ENCODE data around the gene NDST1. TPM values are rescaled to one million over a fixed set of nuclear protein-coding genes. Genes with fewer than 3 reads are reported as not detected.

The NDST1 gene
- polyA plus RNA-seq, 1 donor (not counting 4 experiments of a cell fraction or from before 2014, with no cell fraction given): 24.9 TPM

DNA sequence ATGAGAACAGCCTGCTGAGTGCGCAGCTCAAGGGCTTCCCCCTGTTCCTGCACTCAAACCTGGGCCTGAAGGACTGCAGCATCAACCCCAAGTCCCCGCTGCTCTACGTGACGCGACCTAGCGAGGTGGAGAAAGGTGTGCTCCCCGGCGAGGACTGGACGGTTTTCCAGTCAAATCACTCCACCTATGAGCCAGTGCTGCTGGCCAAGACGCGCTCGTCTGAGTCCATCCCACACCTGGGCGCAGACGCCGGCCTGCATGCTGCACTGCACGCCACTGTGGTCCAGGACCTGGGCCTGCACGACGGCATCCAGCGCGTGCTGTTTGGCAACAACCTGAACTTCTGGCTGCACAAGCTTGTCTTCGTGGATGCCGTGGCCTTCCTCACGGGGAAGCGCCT, 19.9 kb downstream of the NDST1 start:
- H3K4me1 ChIP-seq (ENCODE audit: control insufficient read depth, extremely low read depth, insufficient read depth, low read length): peaks cover 13% of the 10 kb centered on the region
- no peaks in the 10 kb centered on the region for H3K27me3 ChIP-seq (ENCODE audit: control insufficient read depth, extremely low read depth, insufficient read depth, low read length)
- H3K36me3 ChIP-seq (ENCODE audit: control insufficient read depth in 2 of 2, extremely low read depth in 1 of 2, insufficient read depth in 2 of 2, low read length in 2 of 2): peaks cover 26 to 32% of the 10 kb centered on the region in 2 experiments
- H3K4me3 ChIP-seq (ENCODE audit: control insufficient read depth in 2 of 3, extremely low read depth in 1 of 3, insufficient read depth in 2 of 3, low read depth in 1 of 3, low read length in 3 of 3): no peak overlapping the region
- no peak overlapping the region for H3K4me2 ChIP-seq (ENCODE audit: control insufficient read depth, extremely low read depth, insufficient read depth, low read depth, low read length)
- DNase-seq (ENCODE audit: low read depth, low spot score) (no peak), FAIRE-seq (no peak)
- no peak overlapping the region for H2AFZ ChIP-seq (ENCODE audit: control insufficient read depth, low read length)
- no peak overlapping the region for H3K9ac ChIP-seq (ENCODE audit: control insufficient read depth, extremely low read depth, insufficient read depth, low read length)
- dilution Hi-C loops (cut with MboI; ENCODE audit: extremely low pct_ligation_motif_present, low sequenced_read_pairs): no loop called here
- no peak overlapping the region for H3K27ac ChIP-seq (ENCODE audit: control insufficient read depth, insufficient read depth, low read length)
- H3K9me1 ChIP-seq (ENCODE audit: control insufficient read depth, extremely low read depth, insufficient read depth, low read length): peaks cover 2% of the 10 kb centered on the region
- H3K79me2 ChIP-seq (ENCODE audit: control insufficient read depth, insufficient read depth, low read length): peaks cover 62% of the 10 kb centered on the region
- peaks cover 6% of the 10 kb centered on the region for H4K20me1 ChIP-seq (ENCODE audit: control insufficient read depth, extremely low read depth, insufficient read depth, low read length)
- no peaks in the 10 kb centered on the region for H3K9me3 ChIP-seq (ENCODE audit: control insufficient read depth, low read depth, low read length)
- TF ChIP-seq EZH2 (IDR thresholded peaks at IDR 0.05; ENCODE audit: low read length): no peak
- TF ChIP-seq, protein P1, sequence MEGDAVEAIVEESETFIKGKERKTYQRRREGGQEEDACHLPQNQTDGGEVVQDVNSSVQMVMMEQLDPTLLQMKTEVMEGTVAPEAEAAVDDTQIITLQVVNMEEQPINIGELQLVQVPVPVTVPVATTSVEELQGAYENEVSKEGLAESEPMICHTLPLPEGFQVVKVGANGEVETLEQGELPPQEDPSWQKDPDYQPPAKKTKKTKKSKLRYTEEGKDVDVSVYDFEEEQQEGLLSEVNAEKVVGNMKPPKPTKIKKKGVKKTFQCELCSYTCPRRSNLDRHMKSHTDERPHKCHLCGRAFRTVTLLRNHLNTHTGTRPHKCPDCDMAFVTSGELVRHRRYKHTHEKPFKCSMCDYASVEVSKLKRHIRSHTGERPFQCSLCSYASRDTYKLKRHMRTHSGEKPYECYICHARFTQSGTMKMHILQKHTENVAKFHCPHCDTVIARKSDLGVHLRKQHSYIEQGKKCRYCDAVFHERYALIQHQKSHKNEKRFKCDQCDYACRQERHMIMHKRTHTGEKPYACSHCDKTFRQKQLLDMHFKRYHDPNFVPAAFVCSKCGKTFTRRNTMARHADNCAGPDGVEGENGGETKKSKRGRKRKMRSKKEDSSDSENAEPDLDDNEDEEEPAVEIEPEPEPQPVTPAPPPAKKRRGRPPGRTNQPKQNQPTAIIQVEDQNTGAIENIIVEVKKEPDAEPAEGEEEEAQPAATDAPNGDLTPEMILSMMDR (optimal IDR thresholded peaks at IDR 0.05 in 1 of 3, IDR thresholded peaks at IDR 0.05 in 1 of 3, conservative IDR thresholded peaks at IDR 0.05 in 1 of 3; ENCODE audit: extremely low read depth in 1 of 3, insufficient read depth in 2 of 3, low read length in 3 of 3): no peak

- dilution Hi-C loops (cut with MboI; ENCODE audit: extremely low pct_ligation_motif_present, low sequenced_read_pairs): no loop called here
- H3K4me3 ChIP-seq (ENCODE audit: control insufficient read depth in 2 of 3, extremely low read depth in 1 of 3, insufficient read depth in 2 of 3, low read depth in 1 of 3, low read length in 3 of 3): no peak overlapping the region
- H3K27me3 ChIP-seq (ENCODE audit: control insufficient read depth, extremely low read depth, insufficient read depth, low read length): no peaks in the 10 kb centered on the region
- H3K9me1 ChIP-seq (ENCODE audit: control insufficient read depth, extremely low read depth, insufficient read depth, low read length): peaks cover under 1% of the 10 kb centered on the region
- no peak overlapping the region for H2AFZ ChIP-seq (ENCODE audit: control insufficient read depth, low read length)
- H3K9ac ChIP-seq (ENCODE audit: control insufficient read depth, extremely low read depth, insufficient read depth, low read length): no peak overlapping the region
- H3K4me2 ChIP-seq (ENCODE audit: control insufficient read depth, extremely low read depth, insufficient read depth, low read depth, low read length): no peak overlapping the region
- H4K20me1 ChIP-seq (ENCODE audit: control insufficient read depth, extremely low read depth, insufficient read depth, low read length): peaks cover 1% of the 10 kb centered on the region
- DNase-seq (ENCODE audit: low read depth, low spot score): no peak
- H3K4me1 ChIP-seq (ENCODE audit: control insufficient read depth, extremely low read depth, insufficient read depth, low read length): peaks cover 9% of the 10 kb centered on the region
- TF ChIP-seq, protein P1 (optimal IDR thresholded peaks at IDR 0.05 in 1 of 3, IDR thresholded peaks at IDR 0.05 in 1 of 3, conservative IDR thresholded peaks at IDR 0.05 in 1 of 3; ENCODE audit: extremely low read depth in 1 of 3, insufficient read depth in 2 of 3, low read length in 3 of 3): no peak
- no peak for TF ChIP-seq EZH2 (IDR thresholded peaks at IDR 0.05; ENCODE audit: low read length)
- peaks cover 24 to 25% of the 10 kb centered on the region in 2 experiments for H3K36me3 ChIP-seq (ENCODE audit: control insufficient read depth in 2 of 2, extremely low read depth in 1 of 2, insufficient read depth in 2 of 2, low read length in 2 of 2)
- FAIRE-seq: no peak
- no peaks in the 10 kb centered on the region for H3K9me3 ChIP-seq (ENCODE audit: control insufficient read depth, low read depth, low read length)
- no peak overlapping the region for H3K27ac ChIP-seq (ENCODE audit: control insufficient read depth, insufficient read depth, low read length)
- H3K79me2 ChIP-seq (ENCODE audit: control insufficient read depth, insufficient read depth, low read length): peaks cover 51% of the 10 kb centered on the region
Observed at GRCh38 chr5:150528924-150529546, 21.1 kb downstream of the NDST1 start.
